Activated T-cell treated with anti-CD3 and anti-CD28 coated beads for 1 hour (primary cell): ENCODE results near the gene HSD17B8.

ENCODE experiments used
- DNase-seq: peaks from one replicate; pipeline ENCODE4 v3.0.0-alpha.2; 2020; ENCODE audit warnings: low read depth

Gene HSD17B8

GRCh38 chr6:33204415-33205190, at the start of gene HSD17B8:
Gene HSD17B8 (plus strand): TSS chr6:33204655. CDS start chr6:33204669, 14 bp downstream.
- peak; percentile 89 for DNase-seq

GRCh38 chr6:33156561-33156960, 47.9 kb upstream of the HSD17B8 start:
- DNase-seq: no peak

GRCh38 chr6:33156964-33157363, 47.5 kb upstream of the HSD17B8 start:
- no peak for DNase-seq

- DNase-seq: no peak
These were observed 44.4 kb upstream of the HSD17B8 start for GRCh38 chr6:33160096-33160495.

GRCh38 chr6:33160728-33161344, 43.6 kb upstream of the HSD17B8 start:
- no peak for DNase-seq

GRCh38 chr6:33161354-33162331, 42.8 kb upstream of the HSD17B8 start:
- DNase-seq: peak; percentile 80

GRCh38 chr6:33163540-33163939, 40.9 kb upstream of the HSD17B8 start:
- DNase-seq: no peak

- DNase-seq: no peak
These were observed 40.3 kb upstream of the HSD17B8 start for GRCh38 chr6:33164176-33164575.

GRCh38 chr6:33164665-33165373, 39.6 kb upstream of the HSD17B8 start:
- DNase-seq: no peak

- DNase-seq: no peak
These were observed 38.7 kb upstream of the HSD17B8 start for GRCh38 chr6:33165581-33166258.

GRCh38 chr6:33166363-33166762, 38.1 kb upstream of the HSD17B8 start:
- DNase-seq: no peak

- no peak for DNase-seq
These were observed 37.6 kb upstream of the HSD17B8 start for GRCh38 chr6:33166811-33167210.

- DNase-seq: no peak
These were observed 36.8 kb upstream of the HSD17B8 start for GRCh38 chr6:33167374-33168283.

- DNase-seq: no peak
These were observed 36.2 kb upstream of the HSD17B8 start for GRCh38 chr6:33168284-33168601.

GRCh38 chr6:33168639-33169038, 35.8 kb upstream of the HSD17B8 start:
- no peak for DNase-seq

GRCh38 chr6:33169291-33170175, 34.9 kb upstream of the HSD17B8 start:
- DNase-seq: no peak

- DNase-seq: no peak
These were observed 34.1 kb upstream of the HSD17B8 start for GRCh38 chr6:33170176-33171015.
